HG03108 (cell line): ENCODE measurements around the gene SHISAL1.
"Not testable (repeated sequence)": the region's sequence is repeated elsewhere in the genome, so short reads cannot be mapped to it uniquely, and the experiment has no call there.

ENCODE experiments used
- ATAC-seq: cut with Tn5 transposase; IDR thresholded peaks from one replicate; pipeline ENCODE4 v1.9.1; 2021; ENCODE audit warnings: moderate library complexity; ENCODE audit not compliant: unreplicated experiment

SHISAL1 gene

DNA sequence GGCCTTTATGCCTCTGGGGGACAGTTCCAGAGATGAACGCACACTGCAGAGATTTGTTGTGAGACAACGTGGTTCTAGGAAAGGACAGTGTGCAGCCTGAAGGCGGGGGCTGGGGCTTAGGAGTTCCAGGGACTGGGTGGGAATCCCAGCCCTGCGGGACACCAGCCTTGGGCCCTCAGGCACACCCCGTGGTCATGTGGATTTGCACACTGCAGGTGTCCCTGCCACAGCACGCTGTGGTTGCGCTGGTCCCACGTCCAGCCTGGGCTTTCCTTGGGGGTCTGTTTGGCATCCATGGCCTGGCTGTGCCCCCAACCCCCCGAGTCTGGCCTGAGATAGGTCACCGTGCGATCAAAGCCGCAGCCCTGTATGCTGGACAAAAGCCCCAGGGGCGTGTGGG, 7.3 kb downstream of the SHISAL1 start:
- no peak for ATAC-seq

- ATAC-seq = no peak
Measured at GRCh38 chr22:44304911-44305310, 7.8 kb downstream of the SHISAL1 start.

GRCh38 chr22:44304354-44304753, 8.4 kb downstream of the SHISAL1 start:
- ATAC-seq = no peak

- ATAC-seq = not testable (repeated sequence)
Measured at GRCh38 chr22:44302363-44302762, 10.4 kb downstream of the SHISAL1 start.

DNA sequence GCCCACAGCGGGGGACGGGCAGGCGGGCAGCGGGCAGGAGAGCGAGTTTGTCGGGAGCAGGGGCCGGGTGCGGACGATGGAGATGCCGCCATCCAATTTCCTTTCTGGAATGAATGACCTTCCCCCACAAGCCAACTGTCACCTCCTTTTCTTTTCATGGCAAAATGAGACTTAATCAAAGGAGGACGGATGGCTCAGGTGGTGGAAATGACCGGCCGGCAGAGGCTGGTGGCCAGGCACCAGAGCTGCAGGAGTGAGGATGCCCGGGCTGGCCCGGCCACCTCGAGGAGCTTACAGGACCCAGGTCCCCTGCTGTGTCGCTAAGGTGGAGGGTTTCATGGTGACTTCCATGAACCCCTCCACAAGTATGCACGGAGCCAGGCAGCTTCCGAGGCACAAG, 11.7 kb downstream of the SHISAL1 start:
- ATAC-seq = no peak

GRCh38 chr22:44299124-44299523, 13.6 kb downstream of the SHISAL1 start:
- no peak for ATAC-seq

GRCh38 chr22:44298406-44299091, 14.2 kb downstream of the SHISAL1 start:
- ATAC-seq = no peak

DNA sequence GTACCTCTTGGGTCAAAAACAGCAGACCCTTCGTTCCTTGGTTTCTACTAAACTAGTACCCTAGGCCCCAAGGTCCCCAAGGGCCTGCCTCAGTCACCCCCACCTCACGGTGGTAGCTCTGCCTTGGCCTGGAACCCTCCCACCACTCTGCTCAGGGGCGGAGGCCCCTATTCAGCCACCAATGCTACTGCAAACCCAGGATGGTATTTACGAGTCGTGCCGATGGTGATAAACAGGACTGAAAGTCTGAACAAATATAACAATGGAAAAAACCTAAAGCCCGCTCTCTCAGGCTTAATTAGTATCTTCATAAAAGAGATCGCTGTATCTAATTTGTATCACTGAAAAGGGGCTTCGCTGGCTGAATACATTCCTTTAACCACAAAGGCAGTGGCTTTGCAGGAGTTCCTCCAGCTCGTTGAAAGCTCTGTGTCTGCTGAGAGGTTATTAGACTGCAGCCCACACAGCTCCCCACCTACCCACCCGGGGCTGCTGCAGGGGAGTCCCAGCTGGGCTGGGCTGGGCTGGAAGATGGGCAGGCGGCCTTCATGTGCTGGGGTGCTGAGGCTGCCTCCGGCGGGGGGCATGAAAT, 15.2 kb downstream of the SHISAL1 start:
- ATAC-seq = no peak

GRCh38 chr22:44295406-44295805, 17.3 kb downstream of the SHISAL1 start:
- no peak for ATAC-seq

DNA sequence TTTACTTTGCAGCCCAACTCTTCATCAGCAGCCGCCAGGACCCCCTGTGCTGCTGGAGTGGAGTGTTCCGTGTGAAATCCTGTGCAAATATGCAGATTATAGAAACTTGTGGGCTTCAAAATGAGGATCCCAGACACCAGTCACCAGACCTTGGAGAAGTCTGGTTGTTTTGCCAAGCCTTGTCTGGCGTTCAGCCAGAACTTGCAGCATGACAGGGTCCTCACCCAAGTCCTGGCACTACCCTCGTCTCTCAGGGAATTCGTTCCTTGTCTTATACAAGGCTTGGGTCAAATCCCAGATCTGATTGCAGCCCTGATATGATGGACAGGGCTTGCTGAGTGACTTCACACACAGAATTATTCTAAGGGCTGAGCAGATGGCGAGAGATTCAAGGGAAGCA, 18.9 kb downstream of the SHISAL1 start:
- no peak for ATAC-seq

DNA sequence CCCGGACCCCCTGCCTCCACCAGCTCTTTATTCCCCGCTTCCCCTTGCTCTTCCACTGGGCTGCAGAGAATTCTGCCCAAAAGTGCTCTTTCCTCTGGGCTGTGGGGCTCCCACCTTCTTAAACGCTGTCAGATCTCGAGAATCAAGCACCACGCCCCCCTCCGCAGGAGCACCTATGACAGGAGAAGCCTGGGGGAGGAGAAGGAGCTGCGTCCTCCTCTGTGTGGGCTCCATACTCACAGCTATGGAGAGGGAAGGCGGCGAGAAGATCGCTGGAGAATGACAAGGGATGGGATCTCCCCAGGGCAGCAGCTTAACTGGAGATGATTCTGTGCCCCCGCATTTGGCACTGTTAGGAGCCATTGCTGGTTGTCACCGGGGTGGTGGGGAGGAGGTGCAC, 19.7 kb downstream of the SHISAL1 start:
- no peak for ATAC-seq

GRCh38 chr22:44292521-44292920, 20.2 kb downstream of the SHISAL1 start:
- ATAC-seq = no peak

- ATAC-seq = no peak
Measured at GRCh38 chr22:44291674-44292360, 20.9 kb downstream of the SHISAL1 start.

- ATAC-seq = no peak
Measured at GRCh38 chr22:44291265-44291664, 21.5 kb downstream of the SHISAL1 start.

DNA sequence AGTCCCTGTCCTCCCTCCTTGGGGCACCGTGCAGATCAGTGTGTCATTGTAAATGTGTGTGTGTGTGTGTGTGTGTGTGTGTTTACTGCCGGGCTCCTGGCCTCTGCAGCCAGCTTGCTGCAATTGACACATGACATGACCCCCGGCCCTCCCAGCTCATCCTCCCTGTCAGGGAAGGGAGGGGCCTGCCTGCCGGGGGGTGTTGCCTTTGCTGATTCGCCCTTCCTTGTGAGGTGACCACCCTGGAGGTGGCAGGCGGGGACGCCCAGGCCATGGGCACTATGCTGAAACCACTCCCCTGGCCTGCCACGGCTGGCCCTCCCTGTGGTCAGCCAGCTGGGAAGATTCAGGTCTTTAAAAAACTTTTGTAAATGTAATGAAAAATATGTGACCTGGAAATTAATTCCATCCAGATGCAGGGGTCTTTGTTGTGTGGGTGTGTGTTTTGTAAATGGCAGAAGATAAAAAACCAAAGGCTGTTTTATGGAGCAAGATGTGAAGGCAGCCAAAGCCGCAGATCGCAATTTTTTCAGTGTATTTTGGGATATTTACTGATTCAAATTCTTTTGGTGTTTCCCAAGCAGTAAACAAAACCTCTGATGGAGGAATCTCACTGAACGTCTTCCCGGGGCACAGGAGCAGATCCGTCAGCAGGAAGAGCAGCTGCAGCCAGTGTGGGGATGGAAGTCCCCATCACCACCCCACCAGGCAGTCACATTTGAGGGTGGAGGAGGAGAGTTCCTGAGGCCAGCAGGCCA, 23.2 kb downstream of the SHISAL1 start:
- ATAC-seq = no peak

DNA sequence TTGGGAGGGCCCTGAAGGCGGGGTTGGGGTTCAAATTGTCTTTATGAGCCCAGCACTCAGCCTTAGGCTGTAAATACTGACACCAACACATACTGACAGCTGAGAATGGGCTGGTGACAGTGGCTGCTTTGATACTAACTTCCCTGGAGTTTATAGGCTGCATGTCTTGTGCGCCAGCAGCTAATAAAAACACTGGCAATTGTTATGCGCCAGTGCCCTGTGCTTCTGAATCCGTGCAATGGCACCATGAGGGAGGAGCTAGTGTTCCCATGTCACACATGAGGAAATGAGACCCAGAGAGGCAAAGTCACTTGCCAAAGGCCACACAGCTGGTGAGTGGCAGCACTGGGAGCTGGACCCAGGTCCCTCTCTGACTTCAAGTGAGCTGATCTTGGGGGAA, 23.8 kb downstream of the SHISAL1 start:
- ATAC-seq = no peak

GRCh38 chr22:44287741-44288140, 25.0 kb downstream of the SHISAL1 start:
- no peak for ATAC-seq

DNA sequence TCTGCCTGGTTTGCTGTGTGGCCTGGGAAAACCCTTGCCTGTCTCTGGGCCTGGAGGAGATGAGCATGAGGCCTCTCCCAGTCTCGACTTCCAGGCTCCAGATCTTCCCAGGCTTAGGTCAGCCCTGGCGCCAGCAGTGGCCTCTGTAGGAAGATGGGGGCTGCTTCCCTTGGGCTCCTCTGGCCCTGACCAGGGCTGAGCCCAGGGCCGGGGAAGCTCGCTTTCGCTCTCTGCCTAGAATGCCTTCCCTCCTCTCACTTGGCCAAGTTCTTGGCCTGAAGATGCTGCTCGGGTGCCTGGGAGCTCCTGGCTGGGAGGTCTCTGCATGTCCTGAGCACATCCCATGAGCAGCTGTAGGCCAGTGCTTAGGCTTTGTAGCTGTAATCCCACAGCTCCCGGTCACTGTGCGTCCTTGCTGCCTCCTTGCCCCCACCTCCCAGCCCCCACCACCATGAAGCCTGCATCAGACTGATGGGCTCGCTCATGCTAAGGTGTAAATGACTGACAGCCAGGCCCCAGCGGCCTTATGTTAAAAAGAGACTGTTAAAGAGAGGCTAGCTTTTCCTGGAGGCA, 25.5 kb downstream of the SHISAL1 start:
- ATAC-seq = no peak

DNA sequence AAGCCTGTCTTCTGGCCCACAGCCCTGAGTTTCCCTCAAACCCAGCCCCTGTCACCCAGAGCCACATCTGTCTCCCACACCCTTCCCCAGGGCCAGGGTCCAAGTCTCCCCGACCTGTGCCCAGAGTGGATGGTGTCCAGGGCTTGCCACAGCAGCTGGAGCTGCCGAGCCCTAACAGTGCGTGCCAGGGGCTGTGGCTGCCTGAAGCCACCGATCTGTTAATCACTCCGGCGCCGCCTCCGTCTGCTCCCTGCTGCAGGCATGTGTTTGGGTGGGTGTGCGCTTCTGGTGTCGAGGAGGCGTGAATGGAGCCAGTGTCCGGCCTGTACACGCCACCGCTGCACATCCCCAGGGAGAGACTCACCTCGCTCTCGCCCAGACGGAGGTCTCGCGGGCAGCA, 26.1 kb downstream of the SHISAL1 start:
- ATAC-seq = no peak

GRCh38 chr22:44284711-44285110, 28.0 kb downstream of the SHISAL1 start:
- no peak for ATAC-seq
